HG02870 (cell line): Measurements from ENCODE around the gene MED29.

Source experiments
- ATAC-seq: cut with Tn5 transposase; IDR thresholded peaks from one replicate; pipeline ENCODE4 v1.9.1; 2021; ENCODE audit warnings: mild to moderate bottlenecking, moderate library complexity; ENCODE audit not compliant: unreplicated experiment

MED29 gene

DNA sequence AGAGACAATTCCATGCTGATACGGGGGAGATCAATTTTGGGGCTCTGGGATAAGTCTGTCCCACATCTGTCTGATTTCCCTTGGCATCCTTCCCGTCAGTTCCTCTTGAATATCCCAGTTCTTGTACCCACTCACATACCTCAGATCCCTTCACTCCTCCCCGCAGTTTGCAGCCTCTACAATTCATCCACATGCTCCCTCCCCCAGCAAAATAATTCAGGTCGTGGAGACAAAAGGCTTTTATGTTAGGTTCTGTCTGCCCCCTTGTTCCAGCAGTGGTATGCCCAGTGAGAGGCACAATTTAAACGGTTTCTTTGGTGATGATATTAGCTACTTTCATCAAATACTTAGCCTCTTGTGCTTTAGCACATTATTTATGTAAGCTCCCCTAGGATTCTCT is 35.0 kb downstream of the MED29 start:
- no peak for ATAC-seq

DNA sequence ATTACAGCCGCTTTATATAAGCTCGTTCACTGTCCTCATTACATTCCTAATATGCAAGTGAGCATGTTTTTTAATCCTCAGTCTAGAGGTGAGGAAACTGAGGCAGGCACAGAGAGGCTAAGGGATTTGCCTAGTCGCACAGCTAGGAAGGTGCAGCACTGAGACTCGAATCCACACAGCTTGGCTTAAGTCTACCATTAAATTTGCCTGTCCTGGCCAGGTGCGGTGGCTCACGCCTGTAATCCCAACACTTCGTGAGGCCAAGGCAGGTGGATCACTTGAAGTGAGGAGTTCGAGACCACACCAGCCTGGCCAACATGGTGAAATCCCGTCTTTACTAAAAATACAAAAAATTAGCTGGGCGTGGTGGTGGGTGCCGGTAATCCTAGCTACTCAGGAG is 36.5 kb downstream of the MED29 start:
- no peak for ATAC-seq

DNA sequence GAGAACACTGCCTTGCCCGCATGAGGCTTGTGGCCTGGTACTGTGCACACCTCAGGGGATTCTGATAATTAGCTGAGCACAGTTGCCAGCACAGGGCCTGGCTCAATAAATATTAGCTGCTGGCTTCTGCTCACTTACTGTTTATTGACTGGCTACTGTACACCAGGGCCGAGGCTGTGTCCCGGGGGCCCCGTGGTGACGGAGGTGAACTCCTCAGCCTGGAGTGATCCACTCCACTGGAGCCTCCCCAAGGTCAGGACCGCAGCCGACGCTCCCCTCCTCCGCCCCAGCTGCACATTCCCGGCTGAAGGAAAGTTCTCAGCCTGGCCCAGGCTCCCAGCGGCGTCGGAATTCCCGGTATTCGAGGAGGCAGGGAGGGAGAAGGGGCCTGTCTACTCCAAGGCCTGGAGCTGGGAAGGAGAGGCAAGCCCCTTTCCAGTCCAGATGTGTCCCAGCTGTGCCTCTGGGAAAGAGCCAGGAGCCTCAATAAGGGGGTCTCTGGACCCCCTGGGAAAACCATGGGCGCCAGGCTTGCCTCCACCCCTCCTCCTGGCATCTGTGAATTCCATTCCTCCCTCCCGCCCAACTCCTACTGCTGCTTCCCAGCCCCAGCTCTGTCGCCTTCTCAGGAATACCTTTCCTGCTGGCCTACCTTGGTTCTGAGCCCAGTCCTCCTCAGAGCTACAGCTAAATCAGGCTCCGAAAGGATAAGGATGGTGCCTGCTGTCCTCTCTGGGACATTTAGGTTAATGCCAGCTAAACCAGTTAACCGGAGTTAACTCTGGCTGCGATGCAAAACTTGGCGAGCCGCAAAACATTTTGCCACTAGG is 37.3 kb downstream of the MED29 start:
- no peak for ATAC-seq

DNA sequence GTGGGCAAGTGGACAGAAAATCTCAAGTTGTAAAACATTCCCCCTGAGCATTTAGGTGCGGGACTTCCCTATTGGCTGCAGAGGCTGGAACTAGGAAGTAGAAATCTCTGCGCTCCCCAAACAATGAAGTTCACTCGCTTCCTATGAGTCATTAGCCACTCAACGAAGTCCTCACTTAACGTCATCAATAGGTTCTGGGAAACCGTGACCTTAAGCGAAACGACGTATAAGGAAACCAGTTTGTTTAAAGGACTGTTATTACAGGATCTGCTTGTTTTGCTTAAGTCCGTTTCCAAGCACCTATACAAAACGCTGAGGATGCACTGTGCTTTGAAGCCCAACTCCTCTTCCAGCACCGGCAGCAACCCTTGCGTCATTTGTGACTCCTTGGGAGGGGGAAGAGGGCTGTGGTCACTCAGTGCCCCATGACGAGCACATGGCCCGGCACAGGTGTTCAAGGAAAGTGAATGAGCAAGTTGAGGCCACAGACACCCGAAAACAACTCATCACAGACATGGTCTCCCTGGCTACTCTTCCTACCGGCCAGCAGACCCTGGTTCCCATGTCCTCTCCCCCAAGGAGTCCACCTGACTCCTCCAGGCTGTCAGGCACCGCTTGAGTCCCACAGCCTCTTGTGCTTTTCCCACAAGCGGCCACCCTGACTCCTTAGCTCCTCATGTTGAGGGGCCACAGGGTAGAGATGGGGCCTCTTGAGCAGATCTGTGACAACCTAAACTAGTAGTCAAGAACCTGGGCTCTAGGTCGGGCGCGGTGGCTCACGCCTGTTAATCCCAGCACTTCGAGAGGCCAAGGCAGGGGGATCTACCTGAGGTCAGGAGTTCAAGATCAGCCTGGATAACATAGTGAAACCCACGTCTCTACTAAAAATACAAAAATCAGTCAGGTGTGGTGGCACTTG is 39.8 kb downstream of the MED29 start:
- peak; percentile 72 for ATAC-seq

DNA sequence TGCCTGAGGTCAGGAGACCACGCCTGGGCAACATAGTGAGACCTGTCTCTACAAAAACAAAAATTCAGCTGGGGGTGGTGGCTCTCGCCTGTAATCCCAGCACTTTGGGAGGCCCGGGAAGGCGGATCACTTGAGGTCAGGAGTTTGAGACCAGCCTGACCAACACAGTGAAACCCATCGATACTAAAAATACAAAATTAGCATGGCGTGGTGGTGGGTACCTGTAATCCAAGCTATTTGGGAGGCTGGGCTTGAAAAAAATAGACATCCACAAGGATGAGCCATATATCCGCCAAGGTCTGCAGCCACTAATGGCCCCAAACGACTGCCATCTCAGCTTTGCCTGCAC is 41.5 kb downstream of the MED29 start:
- no peak for ATAC-seq

DNA sequence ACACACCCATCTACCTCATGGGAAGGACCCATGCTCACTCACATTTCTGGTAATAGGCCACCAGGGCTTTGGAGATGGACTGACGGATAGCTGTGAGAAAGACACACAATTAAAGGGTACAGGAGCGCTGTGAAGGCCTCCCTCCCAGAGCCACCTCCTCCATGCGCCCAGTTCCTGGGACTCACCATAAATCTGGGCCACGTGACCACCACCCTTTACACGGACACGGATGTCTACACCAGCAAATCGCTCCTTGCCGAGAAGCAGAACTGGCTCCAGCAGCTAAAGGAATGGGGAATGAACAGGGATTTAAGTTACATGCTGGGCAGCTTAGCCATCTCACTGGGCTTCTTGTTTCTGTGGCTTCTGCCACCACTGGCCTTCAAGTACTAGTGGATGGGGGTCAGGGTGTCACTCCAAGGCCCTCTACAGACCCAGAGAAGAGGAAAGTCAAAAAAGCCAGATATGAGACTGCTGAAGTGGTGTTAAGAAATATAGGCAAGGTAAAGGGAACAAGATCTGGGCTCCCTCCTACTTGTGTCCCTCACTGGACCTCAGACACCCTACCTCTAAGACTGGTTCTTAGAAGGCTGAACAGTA is 42.4 kb downstream of the MED29 start:
- ATAC-seq = no peak

DNA sequence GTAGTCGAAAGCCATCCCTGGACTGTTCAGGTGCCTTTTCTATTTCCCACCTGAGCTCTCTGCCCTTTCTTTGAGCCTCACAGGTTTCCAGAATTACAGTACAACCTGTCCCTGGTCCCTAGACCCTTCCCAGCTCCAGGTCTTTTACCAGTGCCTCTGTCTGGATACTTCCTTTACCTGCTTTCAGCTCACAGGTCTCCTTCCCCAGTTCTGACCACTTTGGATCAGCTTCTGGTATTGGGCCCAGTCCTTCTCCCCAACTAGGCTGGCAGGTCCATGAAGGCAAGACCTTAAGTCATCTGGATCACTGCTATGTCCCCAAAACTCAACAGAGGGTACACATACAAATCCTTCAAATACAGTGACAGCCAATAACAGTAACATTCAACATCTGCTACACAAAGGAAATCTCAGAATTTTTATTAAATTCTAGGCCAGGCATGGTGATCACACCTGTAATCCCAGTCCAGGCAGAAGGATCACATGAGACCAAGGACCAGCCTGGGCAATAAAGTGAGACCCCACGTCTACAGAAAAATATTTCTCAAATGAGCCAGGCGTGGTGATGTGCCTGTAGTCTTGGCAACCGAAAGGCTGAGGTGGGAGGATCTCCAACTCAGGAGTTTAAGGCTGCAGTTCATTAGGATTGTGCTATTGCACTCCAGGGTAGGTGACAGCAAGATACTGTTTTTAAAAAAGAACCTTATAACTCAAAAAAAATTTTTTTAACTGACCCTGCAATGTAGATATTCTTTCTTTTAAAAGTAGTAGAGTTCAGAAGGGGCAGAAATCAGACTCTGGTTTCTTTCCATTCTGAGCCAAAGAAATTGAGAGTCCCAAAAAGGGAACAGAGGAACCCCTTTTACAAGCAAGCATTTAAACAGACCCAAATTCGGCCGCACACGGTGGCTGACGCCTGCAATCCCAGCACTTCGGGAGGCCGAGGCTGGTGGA is 43.2 kb downstream of the MED29 start:
- ATAC-seq = no peak

DNA sequence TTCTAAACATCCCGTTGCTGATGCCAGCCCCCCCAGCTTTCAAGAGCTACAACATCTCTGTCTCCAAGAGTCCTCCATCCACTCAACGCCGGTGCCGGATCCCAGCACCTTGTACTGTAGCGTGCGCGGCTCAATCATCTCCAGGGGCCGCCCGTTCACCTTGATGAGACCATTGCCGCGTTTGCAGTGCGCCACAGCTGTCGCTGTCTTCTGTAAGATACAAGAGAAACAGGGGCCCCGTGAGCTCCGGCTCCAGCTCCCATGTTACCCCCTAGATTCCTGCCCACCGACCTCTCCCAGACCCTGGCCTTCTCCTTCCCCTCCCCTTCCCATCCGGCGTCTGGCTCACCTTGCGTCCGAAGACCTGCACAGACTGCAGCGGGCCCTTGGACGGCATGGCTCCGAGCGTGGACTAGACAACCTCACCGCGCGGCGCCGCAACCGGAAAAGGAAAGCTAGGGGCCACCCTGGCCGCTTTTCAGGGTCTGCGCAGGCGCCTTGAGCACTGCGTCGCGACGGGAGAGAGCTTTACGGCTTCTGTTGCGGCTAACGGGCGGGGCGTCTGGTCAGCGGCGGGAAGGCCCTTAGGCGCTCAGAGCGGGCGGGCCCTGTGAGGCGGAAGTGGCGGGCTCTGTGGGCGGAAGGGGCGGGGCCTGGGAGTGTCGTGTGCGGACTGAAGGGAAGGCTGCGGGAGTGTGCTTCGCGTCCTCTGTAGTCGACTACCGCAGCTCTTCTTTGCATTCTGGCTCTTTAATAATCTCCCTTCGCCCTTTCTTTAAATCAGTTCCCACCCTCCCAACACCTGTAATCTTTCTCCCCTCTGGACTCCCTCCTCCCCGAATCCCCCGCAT is 44.5 kb downstream of the MED29 start, which contains the start of gene RPS16:
RPS16 (minus strand) TSS at position 451 of the 851 bp plus-strand sequence; CDS start at position 397, 54 bp downstream.
- ATAC-seq = peak; percentile 67

DNA sequence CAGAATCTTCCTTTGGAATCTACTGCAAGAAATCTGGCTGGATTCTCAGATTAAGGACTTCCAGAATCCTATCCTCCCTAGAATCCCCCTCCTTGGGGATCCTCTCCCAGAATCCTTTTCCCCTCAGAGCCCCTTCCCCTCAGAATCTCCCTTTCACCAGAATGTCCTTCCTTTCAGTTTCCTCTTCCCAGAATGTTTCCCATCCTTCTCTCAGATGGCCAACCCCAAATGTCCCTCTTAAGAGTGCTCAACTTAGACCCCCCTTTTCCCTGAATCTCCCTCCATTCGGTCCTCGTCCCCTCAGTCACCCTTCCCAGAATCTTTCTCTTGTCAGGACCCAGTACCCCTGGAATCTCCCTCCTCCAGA is 45.2 kb downstream of the MED29 start:
- no peak for ATAC-seq

DNA sequence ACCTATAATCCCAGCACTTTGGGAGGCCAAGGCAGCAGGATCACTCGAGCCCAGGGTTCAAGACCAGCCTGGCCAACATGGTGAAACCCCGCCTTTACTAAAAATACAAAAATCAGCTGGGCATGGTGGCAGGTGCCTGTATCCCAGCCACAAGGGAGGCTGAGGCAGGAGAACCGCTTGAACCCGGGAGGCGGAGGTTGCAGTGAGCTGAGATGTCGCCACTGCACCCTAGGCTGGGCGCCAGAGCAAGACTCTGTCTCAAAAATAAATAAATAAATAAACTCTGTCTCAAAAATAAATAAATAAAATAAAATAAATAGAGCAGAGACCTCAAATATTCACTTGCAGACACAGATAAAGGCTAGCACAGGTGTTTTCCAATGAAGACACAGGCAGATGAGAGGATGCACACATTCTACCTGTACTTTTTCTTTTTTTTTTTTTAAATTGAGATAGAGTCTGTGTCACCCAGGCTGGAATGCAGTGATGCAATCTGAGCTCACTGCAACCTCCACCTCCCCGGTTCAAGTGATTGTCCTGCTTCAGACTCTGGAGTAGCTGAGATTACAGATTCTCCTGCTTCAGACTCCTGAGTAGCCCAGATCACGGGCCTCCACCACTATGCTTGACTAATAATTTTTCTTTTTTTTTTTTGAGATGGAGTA is 47.2 kb downstream of the MED29 start:
- no peak for ATAC-seq

DNA sequence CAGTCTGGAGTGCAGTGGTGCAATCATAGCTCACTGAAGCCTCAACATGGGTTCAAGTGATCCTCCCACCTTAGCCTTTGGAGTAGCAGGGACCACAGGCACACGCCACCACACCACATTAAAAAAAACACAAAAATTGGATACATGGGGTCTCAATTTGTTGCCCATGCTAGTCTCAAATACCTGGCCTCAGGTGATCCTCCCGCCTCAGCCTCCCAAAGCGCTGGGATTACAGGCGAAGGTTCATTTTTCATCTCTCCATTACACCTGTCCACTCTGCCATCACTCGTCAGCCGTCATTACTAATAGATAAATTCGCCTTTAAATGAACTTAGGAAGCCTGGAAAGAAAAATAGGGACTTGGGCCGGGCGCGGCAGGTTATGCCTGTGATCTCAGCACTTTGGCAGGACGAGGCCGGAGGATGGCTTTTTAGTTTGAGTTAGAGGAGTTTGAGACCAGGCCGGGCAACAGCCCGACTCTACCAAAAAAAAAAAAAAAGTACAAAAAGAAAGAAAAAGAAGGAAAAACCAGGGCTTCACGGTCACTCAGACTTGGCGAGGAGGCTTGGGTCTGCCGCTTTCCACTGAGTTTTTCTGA is 53.5 kb downstream of the MED29 start:
- ATAC-seq = no peak

DNA sequence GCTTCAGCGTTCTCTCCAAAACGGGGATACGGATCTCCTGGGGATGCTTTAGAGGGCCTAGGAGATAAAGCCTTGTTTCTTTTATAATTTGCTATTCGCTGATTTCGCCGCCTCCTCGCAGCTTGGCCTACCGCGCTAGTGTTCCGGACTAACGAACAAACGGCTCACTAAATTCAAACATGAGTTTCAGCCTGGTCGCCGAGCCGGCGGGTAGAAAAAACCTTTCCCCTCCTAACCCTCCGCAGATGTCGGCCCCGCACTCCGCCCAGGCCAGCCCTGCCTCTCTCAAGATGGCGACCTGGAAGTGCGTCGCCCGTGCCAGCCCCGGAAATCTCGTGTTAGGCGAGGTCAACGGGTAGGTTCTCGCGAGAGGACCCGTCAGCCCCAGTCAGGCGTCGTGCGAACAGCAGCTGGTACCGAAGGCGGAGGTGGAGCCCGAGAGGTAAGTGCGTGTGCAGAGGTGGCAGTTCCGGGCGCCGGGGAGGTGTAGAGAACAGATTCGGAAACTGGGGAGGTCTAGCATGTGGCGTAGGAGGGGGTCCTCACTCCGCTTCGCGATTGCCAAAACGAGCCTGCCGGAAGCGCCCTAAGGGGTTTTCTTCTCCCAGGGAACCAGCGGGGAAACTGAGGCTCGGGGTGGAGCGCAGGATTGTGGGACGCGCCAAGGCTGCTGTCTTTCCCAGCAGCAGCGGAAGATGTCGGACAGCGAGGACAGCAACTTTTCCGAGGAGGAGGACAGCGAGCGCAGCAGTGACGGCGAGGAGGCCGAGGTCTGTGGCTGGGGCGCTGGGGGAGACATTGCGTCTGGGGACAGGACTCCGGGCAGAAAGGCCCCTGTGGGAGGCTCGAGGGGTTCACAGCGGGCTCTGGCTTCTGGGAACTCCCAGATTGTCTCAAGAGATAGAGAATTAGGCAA is 54.3 kb downstream of the MED29 start, which contains the start of gene SUPT5H:
SUPT5H (plus strand) TSS at position 387 of the 916 bp plus-strand sequence; CDS start at position 696, 309 bp downstream.
- peak; percentile 78 for ATAC-seq

DNA sequence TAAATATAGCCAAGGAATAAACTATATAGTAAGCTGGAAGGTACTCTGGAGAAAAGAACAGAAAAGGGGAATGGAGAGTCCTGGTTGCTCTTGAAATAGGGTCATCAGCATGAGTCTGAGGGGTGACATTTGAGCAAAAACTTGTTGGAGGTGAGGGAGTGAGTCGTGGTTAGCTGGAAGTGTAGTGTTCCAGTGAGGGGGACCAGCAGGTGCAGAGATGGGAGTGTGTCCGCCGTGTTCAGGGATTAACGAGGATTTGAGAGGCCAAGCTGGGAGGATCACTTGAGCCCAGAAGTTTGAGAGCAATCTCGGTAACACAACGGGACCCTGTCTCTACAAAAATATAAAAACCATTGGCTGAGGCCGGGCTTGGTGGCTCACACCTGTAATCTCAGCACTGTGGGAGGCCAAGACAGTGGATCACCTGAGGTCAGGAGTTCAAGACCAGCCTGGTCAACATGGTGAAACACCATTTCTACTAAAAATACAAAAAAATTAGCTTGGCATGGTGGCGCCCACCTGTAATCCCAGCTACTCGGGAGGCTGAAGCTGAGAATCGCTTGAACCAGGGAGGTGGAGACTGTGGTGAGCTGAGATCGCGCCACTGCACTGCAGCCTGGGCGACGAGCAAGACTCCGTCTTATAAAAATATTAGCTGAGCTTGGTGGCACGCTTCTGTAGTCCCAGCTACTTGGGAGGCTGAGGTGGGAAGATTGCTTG is 55.3 kb downstream of the MED29 start:
- ATAC-seq = no peak

DNA sequence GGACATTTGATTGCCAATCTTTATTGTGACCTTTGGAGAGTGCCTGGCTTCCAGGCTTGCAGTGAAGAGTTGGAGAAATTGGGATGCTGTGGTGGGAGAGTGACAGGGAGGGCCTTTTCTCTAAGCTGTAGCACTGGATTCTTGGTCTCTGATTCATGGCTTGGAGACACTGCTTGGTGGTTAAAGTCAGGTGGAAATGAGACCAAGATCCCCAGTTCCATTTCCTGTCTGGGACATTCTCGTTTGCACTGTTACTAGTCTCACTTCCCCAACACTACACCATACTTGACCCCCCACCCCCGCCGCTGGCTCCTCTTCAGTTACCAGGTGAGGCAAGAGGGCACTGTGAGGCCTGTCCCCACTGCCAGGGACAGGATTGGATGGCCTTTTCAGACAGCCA is 57.1 kb downstream of the MED29 start:
- no peak for ATAC-seq

DNA sequence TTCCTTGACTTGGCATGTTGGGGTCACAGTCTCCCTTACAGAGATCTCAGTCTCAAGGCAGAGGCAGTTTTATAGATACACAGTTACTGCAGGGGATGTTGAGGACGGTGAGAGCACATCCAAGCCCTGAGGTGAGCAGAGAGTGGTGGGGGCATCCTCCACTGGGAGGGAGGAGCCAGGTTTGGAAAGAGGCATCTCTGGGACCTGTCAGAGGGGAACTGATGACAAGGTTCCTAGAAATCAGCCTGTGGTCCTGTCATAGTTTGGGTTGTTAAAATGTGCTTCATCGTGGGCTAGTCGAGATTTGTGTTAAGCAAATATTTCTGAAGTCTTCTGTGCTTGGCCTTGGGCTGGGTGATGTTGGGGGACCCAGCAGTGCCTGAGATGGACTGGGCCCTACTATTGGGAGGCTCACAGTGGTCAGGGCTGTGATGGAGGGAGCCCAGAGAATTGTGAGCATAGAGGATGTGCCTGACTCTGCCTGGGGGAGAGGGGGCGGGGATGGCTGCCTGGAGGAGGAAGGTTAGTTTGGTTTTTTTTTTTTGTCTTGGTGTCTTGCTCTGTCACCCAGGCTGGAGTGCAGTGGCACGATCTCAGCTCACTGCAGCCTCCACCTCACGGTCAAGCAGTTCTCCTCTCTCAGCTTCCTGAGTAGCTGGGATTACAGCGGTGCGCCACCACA is 58.1 kb downstream of the MED29 start:
- ATAC-seq = no peak
